CD14-positive monocyte (primary cell): ENCODE measurements around the gene TANGO2. TPM values are rescaled to one million over a fixed set of nuclear protein-coding genes. Genes with fewer than 3 reads are reported as not detected.

ENCODE experiments used
- DNase-seq, 3 donors: peaks; one replicate each; pipeline ENCODE4 v3.0.0-alpha.2; 2011 to 2022
- H2AFZ ChIP-seq: 2 replicates; pipeline ENCODE4 v1.6.0; 2012; ENCODE audit warnings: mild to moderate bottlenecking, low read depth, low read length, inconsistent platforms; ENCODE audit not compliant: insufficient read depth, poor library complexity, severe bottlenecking
- H3K27ac ChIP-seq, 2 donors: 1 replicate in 1 of 2; 2 replicates in 1 of 2; pipeline ENCODE4 v1.5.1; 2012 to 2013; ENCODE audit warnings: low read length in 2 of 2, control low read depth in 1 of 2, inconsistent platforms in 1 of 2, low read depth in 1 of 2, mild to moderate bottlenecking in 1 of 2
- H3K27me3 ChIP-seq, 2 donors: one replicate each; pipeline versions ENCODE4 v1.6.0 to v1.6.1; 2011 to 2013; ENCODE audit warnings: low read length in 2 of 2; ENCODE audit not compliant: control insufficient read depth in 2 of 2, insufficient read depth in 2 of 2
- H3K36me3 ChIP-seq, 2 donors: replicated peaks in 1 of 2; 1 replicate in 1 of 2; 2 replicates in 1 of 2; pipeline versions ENCODE4 v1.5.1 to v1.6.1; 2012 to 2013; ENCODE audit warnings: low read length in 2 of 2, control low read depth in 1 of 2, inconsistent platforms in 1 of 2, mild to moderate bottlenecking in 1 of 2; ENCODE audit not compliant: insufficient read depth in 2 of 2, control insufficient read depth in 1 of 2
- H3K4me1 ChIP-seq, 2 donors: 1 replicate in 1 of 2; 2 replicates in 1 of 2; pipeline versions ENCODE4 v1.5.1 to v1.6.1; 2012 to 2013; ENCODE audit warnings: low read length in 2 of 2, control low read depth in 1 of 2, inconsistent platforms in 1 of 2, mild to moderate bottlenecking in 1 of 2, moderate library complexity in 1 of 2; ENCODE audit not compliant: insufficient read depth in 2 of 2, control insufficient read depth in 1 of 2
- H3K4me2 ChIP-seq: replicated peaks from 2 replicates; pipeline ENCODE3; 2012; ENCODE audit warnings: low read length, moderate library complexity, mild to moderate bottlenecking; ENCODE audit not compliant: poor library complexity, severe bottlenecking; ENCODE audit errors: extremely low read depth
- H3K4me3 ChIP-seq, 3 experiments: fragments of 200-600 bp in 1 of 3; sonication (generic) in 1 of 3; replicated peaks in 1 of 3; 1 replicate in 2 of 3; 2 replicates in 1 of 3; pipeline ENCODE4 v1.5.1; 2011 to 2013; ENCODE audit warnings: low read length in 3 of 3, mild to moderate bottlenecking in 3 of 3, control low read depth in 2 of 3, low read depth in 2 of 3, inconsistent platforms in 1 of 3, moderate library complexity in 1 of 3
- H3K79me2 ChIP-seq: 2 replicates; pipeline ENCODE4 v1.6.0; 2012; ENCODE audit warnings: mild to moderate bottlenecking, control low read depth, inconsistent platforms, low read length, moderate library complexity; ENCODE audit not compliant: insufficient read depth
- H3K9ac ChIP-seq: 2 replicates; pipeline ENCODE4 v1.6.0; 2017; ENCODE audit warnings: low read length, mild to moderate bottlenecking; ENCODE audit not compliant: insufficient read depth, poor library complexity, severe bottlenecking
- H3K9me3 ChIP-seq, 2 donors: replicated peaks in 1 of 2; 1 replicate in 1 of 2; 2 replicates in 1 of 2; pipeline versions ENCODE4 v1.5.1 to v1.6.1; 2012 to 2013; ENCODE audit warnings: low read length in 2 of 2, control low read depth in 1 of 2; ENCODE audit not compliant: control insufficient read depth in 1 of 2, insufficient read depth in 1 of 2
- H4K20me1 ChIP-seq: 2 replicates; pipeline ENCODE4 v1.6.0; 2012; ENCODE audit warnings: mild to moderate bottlenecking, low read length, control low read depth, moderate library complexity; ENCODE audit not compliant: insufficient read depth
- H3K27ac Mint-ChIP-seq, 7 donors: one replicate each; pipeline ENCODE4 v1.8.0; 2020; ENCODE audit warnings: mild to moderate bottlenecking in 7 of 7, mixed read lengths in 7 of 7, moderate library complexity in 6 of 7, inconsistent platforms in 2 of 7
- H3K27me3 Mint-ChIP-seq, 3 donors: one replicate each; pipeline ENCODE4 v1.8.0; 2021 to 2022; ENCODE audit warnings: low read depth in 3 of 3, mild to moderate bottlenecking in 3 of 3, mixed read lengths in 3 of 3, moderate library complexity in 3 of 3, inconsistent platforms in 1 of 3
- H3K36me3 Mint-ChIP-seq, 2 donors: one replicate each; pipeline ENCODE4 v1.8.0; 2020; ENCODE audit warnings: mixed read lengths in 2 of 2, inconsistent platforms in 1 of 2, mild to moderate bottlenecking in 1 of 2
- H3K4me1 Mint-ChIP-seq: one replicate; pipeline ENCODE4 v1.8.0; 2020; ENCODE audit warnings: mild to moderate bottlenecking, mixed read lengths
- H3K4me3 Mint-ChIP-seq, 2 donors: one replicate each; pipeline ENCODE4 v1.8.0; 2020; ENCODE audit warnings: mild to moderate bottlenecking in 2 of 2, mixed read lengths in 2 of 2, moderate library complexity in 1 of 2
- H3K9me3 Mint-ChIP-seq, 7 donors: one replicate each; pipeline ENCODE4 v1.8.0; 2020 to 2022; ENCODE audit warnings: mixed read lengths in 7 of 7, mild to moderate bottlenecking in 6 of 7, moderate library complexity in 6 of 7, inconsistent platforms in 2 of 7
- WGBS: methylation state at CpG from one replicate; pipeline ENCODE4 v1.1.5; 2013; ENCODE audit warnings: missing lambda C conversion rate; ENCODE audit not compliant: insufficient coverage; 5-methylcytosine and 5-hydroxymethylcytosine counted together
- intact Hi-C, 2 donors: fragments of 100-400 bp; cut with micrococcal nuclease; formaldehyde crosslinking; loops; one replicate each; pipeline versions ENCODE4 v1.15.0 to v1.15.1; 2023
- polyA plus RNA-seq, 3 donors: library from polyadenylated mRNA; depleted of rRNA in 1 of 3; unstranded in 2 of 3; stranded (reverse) in 1 of 3; fragments of 300-500 nt in 2 of 3; fragments of >200 nt in 1 of 3; fragmentation: Illumina TruSeq in 2 of 3; gene quantifications; 1 replicate in 2 of 3; 2 replicates in 1 of 3; pipeline ENCODE4 v1.2.3, GENCODE V29; 2012 to 2021
- TF ChIP-seq, protein P1 (sequence below): fragments of 200-600 bp; IDR thresholded peaks from one replicate; pipeline ENCODE4 v1.8.0; 2022; ENCODE audit warnings: antibody characterized with exemption, mild to moderate bottlenecking

Gene TANGO2
- polyA plus RNA-seq, 3 donors: 56.4 to 94.9 (median 58.2) TPM

- Mint-ChIP-seq H3K4me1 (peaks cover 17% of the 10 kb centered on the region), H3K36me3 (no peaks in the 10 kb centered on the region), H3K4me3 (no peak overlapping the region), H3K9me3 (no peaks in the 10 kb centered on the region), H3K27me3 (peaks cover 0 to 7% (median 5%) of the 10 kb centered on the region in 3 donors), H3K27ac (peak overlapping the region in 2 of 7 donors; percentile 2 to 15)
- no peaks in the 10 kb centered on the region for H3K36me3 ChIP-seq
- no peak for DNase-seq
- H3K4me3 ChIP-seq: no peak overlapping the region
- 9% methylated on average over 10 of the region's 13 CpGs for WGBS
- no peaks in the 10 kb centered on the region for H3K79me2 ChIP-seq
- H3K4me2 ChIP-seq: no peak overlapping the region
- TF ChIP-seq, protein P1, sequence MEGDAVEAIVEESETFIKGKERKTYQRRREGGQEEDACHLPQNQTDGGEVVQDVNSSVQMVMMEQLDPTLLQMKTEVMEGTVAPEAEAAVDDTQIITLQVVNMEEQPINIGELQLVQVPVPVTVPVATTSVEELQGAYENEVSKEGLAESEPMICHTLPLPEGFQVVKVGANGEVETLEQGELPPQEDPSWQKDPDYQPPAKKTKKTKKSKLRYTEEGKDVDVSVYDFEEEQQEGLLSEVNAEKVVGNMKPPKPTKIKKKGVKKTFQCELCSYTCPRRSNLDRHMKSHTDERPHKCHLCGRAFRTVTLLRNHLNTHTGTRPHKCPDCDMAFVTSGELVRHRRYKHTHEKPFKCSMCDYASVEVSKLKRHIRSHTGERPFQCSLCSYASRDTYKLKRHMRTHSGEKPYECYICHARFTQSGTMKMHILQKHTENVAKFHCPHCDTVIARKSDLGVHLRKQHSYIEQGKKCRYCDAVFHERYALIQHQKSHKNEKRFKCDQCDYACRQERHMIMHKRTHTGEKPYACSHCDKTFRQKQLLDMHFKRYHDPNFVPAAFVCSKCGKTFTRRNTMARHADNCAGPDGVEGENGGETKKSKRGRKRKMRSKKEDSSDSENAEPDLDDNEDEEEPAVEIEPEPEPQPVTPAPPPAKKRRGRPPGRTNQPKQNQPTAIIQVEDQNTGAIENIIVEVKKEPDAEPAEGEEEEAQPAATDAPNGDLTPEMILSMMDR: no peak
- H3K27ac ChIP-seq: no peak overlapping the region
- H2AFZ ChIP-seq: no peak overlapping the region
- H3K9me3 ChIP-seq: no peaks in the 10 kb centered on the region
- peaks cover 9% of the 10 kb centered on the region for H4K20me1 ChIP-seq
- H3K27me3 ChIP-seq: no peaks in the 10 kb centered on the region
- intact Hi-C loops: loop anchor here (5.0 to 10.0 kb wide), 3 partner anchors 37 to 310 kb away; no protein-coding TSS in a partner anchor
- no peaks in the 10 kb centered on the region for H3K4me1 ChIP-seq
- peak overlapping the region; percentile 12 for H3K9ac ChIP-seq
Observed at GRCh38 chr22:19974935-19975706, 45.8 kb upstream of the TANGO2 start.

GRCh38 chr22:19975707-19976035 is 45.2 kb upstream of the TANGO2 start:
- Histone ChIP-seq H3K27ac (no peak overlapping the region), H2AFZ (no peak overlapping the region), H3K9me3 (no peaks in the 10 kb centered on the region), H3K4me3 (no peak overlapping the region), H3K79me2 (no peaks in the 10 kb centered on the region), H3K27me3 (no peaks in the 10 kb centered on the region), H3K9ac (no peak overlapping the region), H4K20me1 (peaks cover 4% of the 10 kb centered on the region), H3K4me1 (no peaks in the 10 kb centered on the region), H3K36me3 (no peaks in the 10 kb centered on the region), H3K4me2 (no peak overlapping the region)
- H3K27me3 Mint-ChIP-seq: peaks cover 0 to 8% (median 5%) of the 10 kb centered on the region in 3 donors
- peaks cover 17% of the 10 kb centered on the region for H3K4me1 Mint-ChIP-seq
- TF ChIP-seq, protein P1: no peak
- no peaks in the 10 kb centered on the region for H3K36me3 Mint-ChIP-seq
- DNase-seq: no peak
- H3K9me3 Mint-ChIP-seq: no peaks in the 10 kb centered on the region
- 89% methylated on average over 1 of the region's 4 CpGs for WGBS
- H3K4me3 Mint-ChIP-seq: no peak overlapping the region
- peak overlapping the region in 2 of 7 donors; percentile 2 to 34 for H3K27ac Mint-ChIP-seq
- intact Hi-C loops: loop anchor here (10.0 kb wide), 1 partner anchor 309 kb away; no protein-coding TSS in a partner anchor
